Activated naive CD8-positive, alpha-beta T cell treated with anti-CD3 and anti-CD28 coated beads, Interleukin-2, amount 50 U/mL, for 24 hours (primary cell): ENCODE measurements around the gene KCMF1.

Experiments used
- ATAC-seq: fragments of 150-1000 bp; cut with Tn5 transposase; one replicate; pipeline ENCODE4 v1.10.0; 2021
- DNase-seq: peaks from one replicate; pipeline ENCODE4 v3.0.0; 2021
- H3K27ac Mint-ChIP-seq: one replicate; pipeline ENCODE4 v1.8.0; 2021; ENCODE audit warnings: mild to moderate bottlenecking, mixed read lengths
- H3K27me3 Mint-ChIP-seq: one replicate; pipeline ENCODE4 v1.8.0; 2021; ENCODE audit warnings: mixed read lengths
- H3K36me3 Mint-ChIP-seq: one replicate; pipeline ENCODE4 v1.8.0; 2021; ENCODE audit warnings: low read depth, mixed read lengths
- H3K4me1 Mint-ChIP-seq: one replicate; pipeline ENCODE4 v1.8.0; 2021; ENCODE audit warnings: mixed read lengths
- H3K4me3 Mint-ChIP-seq: one replicate; pipeline ENCODE4 v1.8.0; 2021; ENCODE audit warnings: mild to moderate bottlenecking, moderate library complexity, mixed read lengths
- H3K9me3 Mint-ChIP-seq: one replicate; pipeline ENCODE4 v1.8.0; 2021; ENCODE audit warnings: mixed read lengths

Gene KCMF1

DNA sequence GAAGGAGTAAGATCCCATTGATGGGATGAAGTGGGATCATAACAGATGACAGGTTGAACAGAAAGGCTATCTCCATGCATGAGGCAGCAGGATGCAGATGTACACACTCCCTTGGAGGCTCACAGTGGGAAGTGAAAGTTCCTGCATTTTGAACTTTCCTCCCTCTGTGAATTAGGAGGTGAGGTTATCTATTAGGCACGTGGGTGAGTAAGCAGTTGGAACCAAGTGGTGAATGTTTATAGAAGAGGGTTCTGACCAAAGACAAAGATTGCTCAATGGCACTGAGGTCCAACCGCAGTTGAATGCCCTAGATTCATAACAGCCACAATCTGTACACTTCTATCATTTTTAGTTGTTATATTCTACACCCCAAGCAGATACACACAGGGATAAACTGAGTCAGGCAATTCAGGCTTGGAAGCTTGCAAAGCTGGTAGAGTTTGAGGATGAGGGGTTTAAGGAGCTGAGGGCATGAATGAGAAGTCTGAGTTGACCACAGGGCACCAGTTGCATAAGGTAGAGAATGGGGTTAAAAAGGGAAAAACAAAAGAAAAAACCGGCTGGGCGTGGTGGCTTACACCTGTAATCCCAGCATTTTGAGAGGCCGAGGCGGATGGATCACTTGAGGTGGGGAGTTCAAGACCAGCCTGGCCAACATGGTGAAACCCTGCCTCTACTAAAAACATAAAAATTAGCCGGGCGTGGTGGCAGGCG is 7.1 kb upstream of the KCMF1 start:
- H3K36me3 Mint-ChIP-seq: peaks cover 56% of the 10 kb centered on the region
- peak overlapping the region; percentile 67 for H3K27ac Mint-ChIP-seq
- H3K4me3 Mint-ChIP-seq: no peak overlapping the region
- no peak for ATAC-seq
- no peaks in the 10 kb centered on the region for H3K27me3 Mint-ChIP-seq
- H3K4me1 Mint-ChIP-seq: peaks cover 55% of the 10 kb centered on the region
- DNase-seq: no peak
- H3K9me3 Mint-ChIP-seq: no peaks in the 10 kb centered on the region

DNA sequence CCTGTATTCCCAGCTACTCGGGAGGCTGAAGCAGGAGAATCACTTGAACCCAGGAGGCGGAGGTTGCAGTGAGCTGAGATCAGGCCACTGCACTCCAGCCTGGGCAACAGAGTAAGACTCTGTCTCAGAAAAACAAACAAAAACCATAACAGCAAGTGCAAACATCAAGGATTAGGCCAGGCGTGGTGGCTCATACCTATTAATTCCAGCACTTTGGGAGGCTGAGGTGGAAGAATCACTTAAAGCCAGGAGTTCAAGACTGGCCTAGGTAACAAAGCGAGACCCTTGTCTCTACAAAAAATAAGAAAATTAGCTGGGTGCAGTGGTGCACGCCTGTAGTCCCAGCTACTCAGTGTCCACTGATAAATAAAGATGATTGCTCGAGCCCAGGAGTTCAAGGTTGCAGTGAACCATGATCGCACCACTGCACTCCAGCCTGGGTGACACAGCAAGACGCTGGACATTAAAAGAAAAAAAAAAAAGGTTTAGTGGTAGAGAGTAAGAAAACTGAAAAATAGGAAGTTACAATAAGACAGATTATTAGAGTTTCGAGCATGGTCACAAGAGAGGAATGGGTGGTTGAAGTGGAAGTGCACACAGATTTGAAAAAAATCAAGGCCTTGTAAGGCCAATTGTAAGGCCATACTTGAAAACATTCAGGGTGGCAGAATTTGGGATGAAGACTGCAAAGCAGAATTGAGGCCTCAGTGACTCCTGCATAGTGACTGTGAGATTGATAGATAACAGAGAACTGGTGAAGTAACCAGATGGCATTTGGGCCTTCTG is 6.4 kb upstream of the KCMF1 start:
- ATAC-seq (no peak), DNase-seq (no peak)
- Mint-ChIP-seq H3K36me3 (peaks cover 60% of the 10 kb centered on the region), H3K27ac (peak overlapping the region; percentile 7), H3K4me1 (peaks cover 52% of the 10 kb centered on the region), H3K4me3 (no peak overlapping the region), H3K27me3 (no peaks in the 10 kb centered on the region), H3K9me3 (no peaks in the 10 kb centered on the region)

DNA sequence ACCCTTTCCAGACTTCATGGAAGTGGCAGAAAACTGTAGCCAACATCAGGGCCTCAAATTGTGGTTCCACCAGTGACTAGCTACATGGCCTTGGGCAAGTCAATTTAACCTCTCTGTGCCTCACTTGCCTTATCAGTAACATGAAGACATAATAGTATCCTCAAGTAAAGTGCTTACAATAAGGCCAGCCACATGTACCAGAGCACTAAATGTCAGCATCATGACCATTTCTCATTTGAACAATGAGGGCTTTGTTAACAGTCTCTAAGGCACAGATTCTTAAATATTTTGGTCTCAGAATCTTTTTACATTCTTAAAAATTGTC is 5.8 kb upstream of the KCMF1 start:
- ATAC-seq: no peak
- DNase-seq: no peak
- H3K27me3 Mint-ChIP-seq: no peaks in the 10 kb centered on the region
- H3K36me3 Mint-ChIP-seq: peaks cover 64% of the 10 kb centered on the region
- H3K4me3 Mint-ChIP-seq: no peak overlapping the region
- no peaks in the 10 kb centered on the region for H3K9me3 Mint-ChIP-seq
- H3K27ac Mint-ChIP-seq: peak overlapping the region; percentile 7
- peaks cover 52% of the 10 kb centered on the region for H3K4me1 Mint-ChIP-seq

DNA sequence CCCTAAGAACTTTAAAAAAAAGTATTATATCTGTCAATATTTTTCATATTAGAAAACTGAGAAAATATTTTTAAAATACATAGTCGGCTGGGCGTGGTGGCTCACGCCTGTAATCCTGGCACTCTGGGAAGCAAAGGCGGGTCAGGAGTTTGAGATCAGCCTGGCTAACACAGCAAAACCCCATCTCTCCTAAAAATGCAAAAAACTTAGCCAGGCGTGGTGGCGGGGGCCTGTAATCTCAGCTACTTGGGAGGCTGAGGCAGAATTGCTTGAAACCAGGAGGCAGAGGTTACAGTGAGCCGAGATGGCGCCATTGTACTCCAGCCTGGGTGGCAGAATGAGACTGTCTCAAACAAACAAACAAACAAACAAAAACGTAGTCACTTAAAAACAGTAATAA is 5.1 kb upstream of the KCMF1 start:
- Mint-ChIP-seq H3K9me3 (no peaks in the 10 kb centered on the region), H3K27me3 (no peaks in the 10 kb centered on the region), H3K27ac (no peak overlapping the region), H3K36me3 (peaks cover 64% of the 10 kb centered on the region), H3K4me3 (no peak overlapping the region), H3K4me1 (peaks cover 48% of the 10 kb centered on the region)
- no peak for ATAC-seq
- no peak for DNase-seq

DNA sequence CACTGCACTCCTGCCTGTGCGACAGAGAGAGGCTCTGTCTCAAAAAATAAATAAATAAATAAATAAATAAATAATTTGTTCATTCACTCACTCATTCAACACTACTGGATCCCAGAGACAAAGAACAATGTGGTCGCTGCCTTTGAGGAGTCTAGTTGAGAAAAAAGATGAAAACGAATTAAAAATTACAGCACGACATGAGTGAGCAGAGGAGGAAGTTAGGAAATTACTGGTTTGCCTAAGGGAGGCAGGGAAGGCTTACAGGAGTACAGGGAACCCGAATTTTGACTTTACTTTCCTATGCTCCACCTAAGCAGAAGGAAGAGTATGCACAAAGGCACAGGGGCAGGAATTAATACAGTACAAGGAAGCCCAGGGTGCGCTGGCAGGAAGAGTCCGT is 4.2 kb upstream of the KCMF1 start:
- H3K27ac Mint-ChIP-seq: peak overlapping the region; percentile 72
- no peaks in the 10 kb centered on the region for H3K27me3 Mint-ChIP-seq
- H3K4me1 Mint-ChIP-seq: peaks cover 48% of the 10 kb centered on the region
- H3K36me3 Mint-ChIP-seq: peaks cover 58% of the 10 kb centered on the region
- H3K4me3 Mint-ChIP-seq: no peak overlapping the region
- no peaks in the 10 kb centered on the region for H3K9me3 Mint-ChIP-seq
- DNase-seq (no peak), ATAC-seq (no peak)

DNA sequence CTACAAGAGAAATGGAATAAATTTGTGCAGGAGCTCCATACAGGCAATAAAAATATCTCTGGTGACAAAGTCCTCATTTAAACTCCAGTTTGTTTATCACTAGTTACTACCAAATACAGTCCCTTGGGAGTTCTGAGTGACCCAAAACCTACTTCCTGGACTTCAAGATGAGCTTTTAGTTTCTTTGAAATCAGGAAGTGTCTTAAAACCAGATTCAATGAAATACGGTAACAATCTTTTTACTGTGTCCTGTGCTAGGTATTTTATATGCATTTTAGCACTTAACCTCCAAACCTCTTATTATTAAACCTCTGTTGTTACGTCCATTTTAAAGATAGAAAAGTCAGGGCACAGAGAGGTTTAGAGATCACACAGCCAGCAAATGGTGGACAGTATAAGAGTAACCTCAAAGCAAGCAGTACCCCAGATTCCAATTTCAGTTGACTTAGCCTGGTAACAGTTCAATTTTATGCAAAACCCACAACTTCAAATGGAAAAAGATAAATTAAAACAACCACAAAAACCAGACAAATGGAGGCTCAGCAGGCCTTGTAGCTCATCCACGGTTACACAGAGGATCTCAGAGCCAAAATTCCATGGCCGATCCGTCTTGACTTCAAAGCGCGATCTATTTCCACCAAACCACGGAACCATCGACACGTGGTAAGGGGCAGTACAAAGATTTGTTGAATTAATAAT is 1.3 kb upstream of the KCMF1 start:
- Mint-ChIP-seq H3K4me1 (peaks cover 52% of the 10 kb centered on the region), H3K4me3 (peak overlapping the region; percentile 95), H3K9me3 (no peaks in the 10 kb centered on the region), H3K27me3 (no peaks in the 10 kb centered on the region), H3K27ac (peak overlapping the region; percentile 99), H3K36me3 (peaks cover 48% of the 10 kb centered on the region)
- DNase-seq: peak; percentile 20
- ATAC-seq: no peak

DNA sequence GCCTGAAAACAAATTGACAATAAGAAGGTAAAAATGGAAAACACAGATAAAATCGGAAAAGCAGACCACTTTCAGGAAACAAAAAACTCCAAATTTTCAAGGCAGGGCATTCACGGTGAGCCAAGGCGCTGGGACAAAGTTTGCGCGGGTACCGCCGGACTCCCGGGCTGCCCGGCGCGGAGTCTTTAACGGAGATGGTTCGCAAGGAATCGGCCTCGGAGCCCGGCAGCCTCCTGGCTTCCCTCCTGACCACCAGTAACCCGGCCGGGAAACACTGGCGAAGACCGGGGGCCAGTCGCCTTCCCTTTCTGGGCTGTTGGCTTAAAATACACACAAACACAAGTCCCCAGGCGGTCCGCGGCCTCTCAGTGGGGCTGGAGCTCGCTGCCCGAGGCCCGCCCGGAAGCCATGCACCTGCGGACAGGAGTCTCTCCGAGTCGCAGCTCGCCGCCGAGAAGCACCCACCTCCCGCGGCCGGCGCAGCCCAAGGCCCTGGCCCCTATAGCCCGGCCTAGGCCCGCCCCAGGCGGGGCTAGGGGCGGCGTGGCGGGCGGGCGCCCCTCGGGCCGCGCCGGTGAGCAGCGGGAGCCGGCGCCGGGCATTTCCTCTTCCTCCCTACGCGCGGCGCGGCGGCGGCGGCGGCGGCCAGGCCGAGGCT is 622 bp upstream of the KCMF1 start:
- DNase-seq (peak; percentile 63), ATAC-seq (peak; percentile 54)
- peaks cover 52% of the 10 kb centered on the region for H3K4me1 Mint-ChIP-seq
- H3K9me3 Mint-ChIP-seq: no peaks in the 10 kb centered on the region
- no peaks in the 10 kb centered on the region for H3K27me3 Mint-ChIP-seq
- H3K27ac Mint-ChIP-seq: peak overlapping the region; percentile 99
- H3K36me3 Mint-ChIP-seq: peaks cover 41% of the 10 kb centered on the region
- peak overlapping the region; percentile 95 for H3K4me3 Mint-ChIP-seq

DNA sequence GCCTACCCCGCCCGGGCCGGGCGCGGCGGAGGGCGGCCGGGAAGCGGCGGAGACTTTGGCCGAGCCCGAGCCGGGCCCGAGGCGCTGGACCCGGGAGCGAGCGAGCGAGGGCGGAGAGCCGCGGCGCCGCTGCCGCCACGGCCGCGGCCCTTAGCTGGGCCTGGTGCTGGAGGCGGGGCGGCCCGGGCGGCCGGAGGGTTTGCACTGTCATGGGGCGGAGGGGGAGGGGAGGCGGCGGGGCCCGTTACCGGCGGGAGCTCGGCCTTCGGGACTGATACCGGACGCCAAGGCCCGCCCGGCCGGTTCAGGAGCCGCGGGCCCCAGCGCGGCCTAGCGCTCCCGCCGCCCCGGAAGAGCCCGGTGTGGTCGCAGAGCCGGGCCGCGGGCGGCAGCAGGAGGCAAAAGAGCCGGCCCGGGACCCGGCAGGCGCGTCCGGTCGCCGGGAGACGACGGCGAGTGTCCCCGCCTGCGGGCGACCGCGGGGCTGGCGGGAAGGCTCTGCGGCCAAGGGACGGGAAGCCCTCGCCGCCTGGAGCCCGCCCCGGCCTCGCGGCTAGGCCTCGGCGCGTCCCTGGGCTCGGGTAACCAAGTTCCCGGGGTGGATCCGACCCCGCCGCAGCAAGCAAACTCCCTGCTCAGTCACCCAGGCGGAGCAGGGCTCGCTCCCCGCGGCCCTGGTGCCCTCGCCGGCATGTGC is 697 bp downstream of the KCMF1 start:
- no peaks in the 10 kb centered on the region for H3K27me3 Mint-ChIP-seq
- ATAC-seq (peak; percentile 38), DNase-seq (peak; percentile 70)
- H3K9me3 Mint-ChIP-seq: no peaks in the 10 kb centered on the region
- peak overlapping the region; percentile 85 for H3K4me3 Mint-ChIP-seq
- peaks cover 61% of the 10 kb centered on the region for H3K4me1 Mint-ChIP-seq
- peak overlapping the region; percentile 96 for H3K27ac Mint-ChIP-seq
- H3K36me3 Mint-ChIP-seq: peaks cover 36% of the 10 kb centered on the region

DNA sequence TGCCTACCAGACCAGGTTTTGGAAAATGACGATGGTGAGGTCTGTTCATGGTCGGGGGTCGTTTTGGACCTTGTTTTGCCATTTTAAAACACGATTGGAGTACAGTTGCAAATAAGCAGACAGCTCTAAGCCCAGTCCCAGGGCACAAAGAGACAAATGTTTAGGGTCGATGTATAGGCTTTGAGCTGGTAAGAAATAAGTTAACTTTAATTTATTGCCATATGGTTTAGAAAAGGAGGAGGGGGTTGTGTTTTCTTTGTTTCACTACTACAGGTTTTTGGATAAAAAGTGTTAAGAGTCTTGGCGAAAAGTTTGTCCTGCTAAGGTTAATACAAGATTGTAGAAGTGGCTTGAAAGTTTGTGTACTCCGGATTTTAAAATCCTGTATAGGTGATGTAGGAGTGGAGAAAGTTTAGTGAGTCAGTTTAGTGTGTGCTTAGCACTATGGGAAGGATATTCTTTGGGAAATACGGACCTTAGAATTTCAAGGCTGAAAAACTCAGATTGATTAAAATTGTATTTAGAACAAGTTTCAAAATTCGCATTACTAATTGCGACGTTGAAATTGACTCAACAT is 1.3 kb downstream of the KCMF1 start:
- no peaks in the 10 kb centered on the region for H3K9me3 Mint-ChIP-seq
- H3K27me3 Mint-ChIP-seq: no peaks in the 10 kb centered on the region
- peak overlapping the region; percentile 96 for H3K27ac Mint-ChIP-seq
- ATAC-seq: no peak
- H3K4me1 Mint-ChIP-seq: peaks cover 60% of the 10 kb centered on the region
- H3K4me3 Mint-ChIP-seq: peak overlapping the region; percentile 85
- peaks cover 39% of the 10 kb centered on the region for H3K36me3 Mint-ChIP-seq
- DNase-seq: no peak

DNA sequence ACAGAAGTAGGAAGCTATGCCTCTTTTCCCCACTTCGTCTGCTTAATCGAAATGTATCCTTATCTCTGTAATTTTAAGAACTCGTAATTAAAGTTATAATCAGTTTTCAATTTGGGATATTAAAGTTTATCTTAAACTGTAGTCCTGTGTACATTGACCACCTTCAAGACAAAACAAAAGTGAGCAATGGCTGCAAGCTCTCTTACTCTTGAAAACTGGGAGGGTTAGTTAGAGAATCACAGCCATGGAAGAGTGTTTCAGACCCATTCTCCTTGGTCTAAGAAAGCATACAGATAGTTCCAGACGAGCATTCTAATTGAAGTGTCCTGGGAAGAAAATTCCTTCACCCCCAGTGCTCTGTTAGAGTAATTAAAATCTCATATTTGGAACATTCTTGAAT is 2.0 kb downstream of the KCMF1 start:
- no peak for DNase-seq
- peaks cover 63% of the 10 kb centered on the region for H3K4me1 Mint-ChIP-seq
- H3K36me3 Mint-ChIP-seq: peaks cover 40% of the 10 kb centered on the region

DNA sequence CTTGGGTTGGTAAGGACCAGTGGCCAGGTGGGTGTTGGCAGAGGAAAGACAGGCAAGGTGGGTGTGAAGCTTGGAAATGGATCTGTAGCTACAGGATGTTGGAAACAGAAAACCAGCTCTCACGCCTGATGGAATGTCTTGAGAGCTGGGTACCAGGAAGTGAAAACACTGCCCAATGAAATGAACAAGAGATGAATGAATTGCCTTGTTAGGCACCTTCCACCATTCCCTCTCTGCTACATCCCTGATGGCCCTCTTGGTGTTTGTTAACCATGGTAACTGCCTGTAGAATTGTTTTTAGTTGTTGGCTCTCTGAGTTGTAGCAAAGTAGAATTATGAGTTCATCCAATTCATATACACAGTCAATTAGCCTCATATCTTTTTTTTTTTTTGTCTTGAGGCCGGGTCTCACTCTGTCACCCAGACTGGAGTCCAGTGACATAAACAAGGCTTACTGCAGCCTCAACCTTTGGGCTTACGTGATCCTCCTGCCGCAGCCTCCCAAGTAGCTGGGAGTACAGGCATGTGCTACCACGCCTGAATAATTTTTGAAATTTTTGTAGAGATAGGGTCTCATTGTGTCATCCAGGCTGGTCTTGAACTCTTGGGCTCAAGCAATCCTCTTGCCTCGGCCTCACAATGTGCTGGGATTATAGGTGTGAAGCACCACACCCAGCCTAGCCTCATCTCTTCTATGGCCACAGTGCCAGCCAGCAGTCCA is 9.5 kb downstream of the KCMF1 start:
- no peak overlapping the region for H3K4me3 Mint-ChIP-seq
- peak overlapping the region; percentile 44 for H3K27ac Mint-ChIP-seq

More for the DNA sequence above, 2.0 kb downstream of the KCMF1 start:
- no peak for ATAC-seq
- Mint-ChIP-seq H3K9me3 (no peaks in the 10 kb centered on the region), H3K27me3 (no peaks in the 10 kb centered on the region), H3K4me3 (peak overlapping the region; percentile 85), H3K27ac (peak overlapping the region; percentile 72)

DNA sequence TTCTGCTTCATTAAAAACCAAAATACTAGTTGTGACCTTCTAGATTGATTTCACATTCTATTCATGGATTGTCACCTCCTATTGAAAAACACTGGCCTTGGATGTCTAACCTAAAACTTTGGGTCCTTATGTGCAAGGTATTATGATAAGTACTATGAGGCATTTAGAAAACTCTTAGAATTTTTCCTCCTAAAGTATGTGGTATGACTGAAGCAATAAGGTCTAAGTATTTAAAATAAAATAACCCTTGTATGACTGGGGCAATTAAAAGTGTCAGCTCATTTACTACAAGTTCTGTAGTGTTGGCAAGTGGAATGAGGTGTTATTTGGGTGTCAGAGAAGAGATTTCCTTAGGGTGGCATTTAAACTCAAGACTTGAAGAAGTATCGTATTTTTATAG is 15.1 kb downstream of the KCMF1 start:
- Mint-ChIP-seq H3K9me3 (no peaks in the 10 kb centered on the region), H3K4me1 (peaks cover 51% of the 10 kb centered on the region), H3K27ac (no peak overlapping the region), H3K27me3 (no peaks in the 10 kb centered on the region), H3K36me3 (peaks cover 19% of the 10 kb centered on the region), H3K4me3 (no peak overlapping the region)
- ATAC-seq (no peak), DNase-seq (no peak)

More for the DNA sequence above, 9.5 kb downstream of the KCMF1 start:
- no peaks in the 10 kb centered on the region for H3K9me3 Mint-ChIP-seq
- H3K36me3 Mint-ChIP-seq: peaks cover 30% of the 10 kb centered on the region
- no peaks in the 10 kb centered on the region for H3K27me3 Mint-ChIP-seq
- DNase-seq (no peak), ATAC-seq (no peak)
- H3K4me1 Mint-ChIP-seq: peaks cover 69% of the 10 kb centered on the region

DNA sequence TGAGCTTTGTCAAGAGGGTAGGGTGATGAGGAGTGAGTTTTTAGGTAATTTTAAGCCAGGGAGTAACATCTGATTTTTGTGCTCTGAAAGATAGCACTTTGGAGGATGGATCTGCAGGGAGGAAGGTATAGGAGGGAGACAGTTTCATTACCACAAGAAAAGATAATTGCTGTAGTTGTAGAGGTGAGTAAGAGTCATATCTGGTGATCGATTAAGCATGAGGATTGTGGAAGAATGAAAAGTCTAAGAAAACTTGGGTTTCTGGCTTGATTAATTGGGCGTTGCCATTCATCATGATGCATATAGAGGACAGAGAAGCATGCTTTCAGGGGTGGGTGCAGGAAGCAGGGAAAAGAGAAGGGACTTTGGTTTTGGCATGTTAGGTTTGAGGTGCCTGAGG is 18.5 kb downstream of the KCMF1 start:
- Mint-ChIP-seq H3K27ac (no peak overlapping the region), H3K36me3 (peaks cover 20% of the 10 kb centered on the region), H3K4me3 (no peak overlapping the region), H3K9me3 (no peaks in the 10 kb centered on the region), H3K27me3 (no peaks in the 10 kb centered on the region), H3K4me1 (peaks cover 36% of the 10 kb centered on the region)
- DNase-seq (no peak), ATAC-seq (peak; percentile 37)
